Activated T-cell treated with anti-CD3 and anti-CD28 coated beads for 48 hours (primary cell): ENCODE measurements around the gene RASSF1.

Experiments
- DNase-seq: peaks from one replicate; pipeline ENCODE4 v3.0.0-alpha.2; 2020; ENCODE audit warnings: low read depth

Gene RASSF1, protein sequence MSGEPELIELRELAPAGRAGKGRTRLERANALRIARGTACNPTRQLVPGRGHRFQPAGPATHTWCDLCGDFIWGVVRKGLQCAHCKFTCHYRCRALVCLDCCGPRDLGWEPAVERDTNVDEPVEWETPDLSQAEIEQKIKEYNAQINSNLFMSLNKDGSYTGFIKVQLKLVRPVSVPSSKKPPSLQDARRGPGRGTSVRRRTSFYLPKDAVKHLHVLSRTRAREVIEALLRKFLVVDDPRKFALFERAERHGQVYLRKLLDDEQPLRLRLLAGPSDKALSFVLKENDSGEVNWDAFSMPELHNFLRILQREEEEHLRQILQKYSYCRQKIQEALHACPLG

DNA sequence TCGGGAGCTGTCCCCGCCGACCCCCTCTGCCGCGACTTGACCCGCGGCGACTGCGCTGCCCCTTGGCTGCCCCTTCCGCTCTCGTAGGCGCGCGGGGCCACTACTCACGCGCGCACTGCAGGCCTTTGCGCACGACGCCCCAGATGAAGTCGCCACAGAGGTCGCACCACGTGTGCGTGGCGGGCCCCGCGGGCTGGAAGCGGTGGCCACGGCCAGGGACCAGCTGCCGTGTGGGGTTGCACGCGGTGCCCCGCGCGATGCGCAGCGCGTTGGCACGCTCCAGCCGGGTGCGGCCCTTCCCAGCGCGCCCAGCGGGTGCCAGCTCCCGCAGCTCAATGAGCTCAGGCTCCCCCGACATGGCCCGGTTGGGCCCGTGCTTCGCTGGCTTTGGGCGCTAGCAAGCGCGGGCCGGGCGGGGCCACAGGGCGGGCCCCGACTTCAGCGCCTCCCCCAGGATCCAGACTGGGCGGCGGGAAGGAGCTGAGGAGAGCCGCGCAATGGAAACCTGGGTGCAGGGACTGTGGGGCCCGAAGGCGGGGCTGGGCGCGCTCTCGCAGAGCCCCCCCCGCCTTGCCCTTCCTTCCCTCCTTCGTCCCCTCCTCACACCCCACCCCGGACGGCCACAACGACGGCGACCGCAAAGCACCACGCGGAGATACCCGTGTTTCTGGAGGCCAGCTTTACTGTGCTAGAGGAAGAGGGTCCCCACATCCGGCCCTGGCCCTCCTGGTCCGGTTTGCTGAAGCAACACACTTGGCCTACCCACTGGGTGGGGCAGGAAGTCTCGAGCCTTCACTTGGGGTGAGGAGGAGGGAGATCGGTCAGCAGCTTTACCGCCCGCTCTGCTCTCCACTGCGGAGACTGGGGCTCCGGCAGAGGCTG lies at the start of gene RASSF1:
TSS of gene RASSF1 (minus strand) at position 389 of the 882 bp plus-strand sequence. CDS start at position 358, 31 bp downstream.
- peak; percentile 77 for DNase-seq

DNA sequence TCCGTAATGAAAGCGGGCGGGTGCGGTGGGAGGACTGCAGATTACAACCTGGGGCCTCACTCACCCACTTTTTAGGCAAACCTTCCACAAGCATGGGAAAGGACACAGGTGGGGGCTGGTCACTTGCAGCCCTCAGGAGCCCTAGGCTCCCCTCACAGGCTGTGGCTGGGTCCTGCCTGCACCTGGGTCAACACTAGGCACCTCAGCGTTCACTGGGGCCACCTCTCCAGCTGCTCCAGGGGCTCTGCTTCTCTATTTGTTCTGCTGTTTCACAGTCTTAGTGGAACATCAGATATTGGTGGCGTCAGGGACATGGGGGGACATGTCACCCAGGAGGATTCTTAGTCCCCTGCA lies 48.8 kb upstream of the RASSF1 start:
- no peak for DNase-seq

DNA sequence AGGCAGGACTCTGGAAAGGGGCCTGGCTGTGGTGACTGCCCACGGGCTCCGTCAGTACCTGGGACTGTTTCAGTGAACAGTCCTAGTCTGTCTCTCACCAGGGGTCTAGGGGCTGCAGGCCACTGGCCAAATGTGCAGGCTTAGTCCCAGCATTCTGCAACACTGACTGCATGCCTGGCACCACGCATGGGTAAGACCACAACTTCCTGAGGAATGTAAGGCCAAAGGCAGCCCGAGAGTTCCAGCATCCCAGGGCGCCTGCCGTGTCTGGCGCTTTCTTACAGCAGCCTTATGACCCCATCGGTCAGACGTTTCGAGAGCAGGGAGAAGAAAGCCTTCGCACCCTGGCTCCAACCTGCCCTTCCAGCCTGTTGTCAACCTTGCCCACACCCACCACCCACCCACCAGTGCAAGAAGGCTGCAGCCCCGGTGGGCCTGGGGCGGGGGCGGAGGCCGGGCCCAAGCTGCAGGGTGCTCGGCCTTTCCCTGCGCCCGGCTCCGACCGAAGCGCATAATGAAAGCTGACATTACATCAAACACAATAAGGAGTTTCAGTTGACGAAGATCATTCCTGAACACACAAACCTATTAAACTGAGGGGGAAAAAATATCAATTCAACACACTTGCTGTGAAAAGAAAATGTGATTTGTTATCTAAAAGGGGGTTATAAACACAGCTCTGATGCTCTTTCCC lies 48.2 kb upstream of the RASSF1 start:
- DNase-seq = no peak

DNA sequence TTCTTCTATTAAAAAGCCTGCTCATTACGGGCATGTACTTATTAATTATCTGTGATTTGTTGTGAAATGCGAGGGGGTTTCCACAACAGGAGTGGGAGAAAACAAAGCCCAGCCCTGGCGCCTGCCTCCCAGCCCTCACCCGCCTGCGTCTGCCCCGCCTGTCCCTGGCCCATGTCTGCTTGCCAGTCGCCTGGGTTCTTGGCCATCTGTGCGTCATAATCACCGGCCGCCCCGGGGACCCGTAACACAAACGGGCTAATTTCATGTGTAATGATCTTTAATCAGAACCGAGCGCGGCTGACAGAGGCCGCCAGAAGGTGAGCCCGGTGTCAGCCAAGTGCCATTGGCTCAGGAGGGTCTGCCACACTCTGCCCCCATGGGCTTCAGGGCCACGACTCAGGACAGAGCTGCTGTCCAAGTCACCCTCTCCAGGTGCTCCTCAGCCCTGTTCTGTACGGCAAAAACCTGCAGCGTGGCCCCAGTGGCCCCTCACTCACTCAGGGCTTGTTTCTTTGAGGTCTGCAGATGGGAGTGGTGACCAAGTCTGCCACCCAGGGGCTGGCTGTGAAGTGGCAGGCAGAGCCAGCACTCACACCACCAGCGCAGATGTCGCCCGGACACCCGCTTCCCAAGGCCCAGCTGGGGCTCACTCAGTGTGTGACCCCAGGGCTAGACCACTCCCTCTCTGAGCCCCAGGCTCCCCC lies 47.5 kb upstream of the RASSF1 start:
- DNase-seq = no peak

DNA sequence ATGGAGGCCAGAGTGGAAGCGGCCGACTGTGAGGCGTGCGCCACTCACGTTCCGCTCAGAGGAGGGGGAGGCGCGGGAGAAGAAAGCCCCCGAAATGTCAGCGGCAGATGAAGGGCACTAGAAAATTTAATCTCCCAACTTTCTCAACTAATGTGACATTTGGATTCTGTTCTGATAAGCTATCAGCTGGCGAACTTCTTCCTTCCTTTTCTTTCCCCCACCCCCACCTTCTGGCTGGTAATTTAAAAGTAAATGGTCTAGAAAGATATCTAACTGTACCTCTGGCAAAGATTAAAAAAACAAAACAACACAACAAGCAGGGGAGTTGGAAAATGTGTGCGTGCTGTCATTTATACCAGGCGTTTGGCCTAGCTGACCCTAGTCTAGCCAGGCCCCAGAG lies 45.1 kb upstream of the RASSF1 start:
- DNase-seq = no peak

DNA sequence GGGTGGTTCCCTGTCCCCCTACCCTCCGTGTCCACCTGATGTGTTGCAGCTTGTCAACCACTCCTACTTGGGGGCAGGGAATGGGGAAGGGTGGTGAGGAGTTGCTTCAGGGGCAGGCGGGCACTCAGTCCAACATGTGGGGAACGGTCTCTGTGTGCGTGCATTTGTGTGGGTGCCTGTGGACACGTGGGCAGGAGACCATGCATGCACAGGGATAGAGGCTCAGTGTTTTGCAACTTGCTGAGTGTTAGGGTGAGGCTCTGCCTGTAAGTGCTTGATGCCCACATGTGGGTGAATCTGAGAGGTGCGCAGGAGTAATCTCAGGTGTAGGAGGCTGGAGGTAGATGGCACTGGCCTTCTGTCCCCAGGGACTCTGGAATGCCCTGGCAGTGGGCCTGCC lies 43.1 kb upstream of the RASSF1 start:
- no peak for DNase-seq

DNA sequence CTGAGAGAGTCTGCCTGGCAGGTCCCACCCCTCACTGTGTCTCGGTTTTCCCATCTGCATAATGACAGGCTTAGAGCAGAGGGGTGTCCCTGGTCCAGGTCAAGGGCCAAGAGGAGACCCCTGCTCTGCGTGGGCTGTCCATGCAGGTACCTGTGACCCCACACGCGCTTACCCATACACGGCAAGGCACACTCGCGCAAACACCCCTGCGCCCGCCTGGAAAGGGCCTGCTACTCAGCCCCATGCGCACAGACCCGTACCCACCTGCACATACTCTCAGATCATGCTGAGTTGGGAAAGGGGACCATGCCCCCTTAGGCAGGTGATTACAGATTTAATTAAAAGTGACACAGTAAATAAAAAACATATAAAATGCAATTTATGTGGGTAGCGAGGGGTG lies 42.1 kb upstream of the RASSF1 start:
- DNase-seq = no peak

DNA sequence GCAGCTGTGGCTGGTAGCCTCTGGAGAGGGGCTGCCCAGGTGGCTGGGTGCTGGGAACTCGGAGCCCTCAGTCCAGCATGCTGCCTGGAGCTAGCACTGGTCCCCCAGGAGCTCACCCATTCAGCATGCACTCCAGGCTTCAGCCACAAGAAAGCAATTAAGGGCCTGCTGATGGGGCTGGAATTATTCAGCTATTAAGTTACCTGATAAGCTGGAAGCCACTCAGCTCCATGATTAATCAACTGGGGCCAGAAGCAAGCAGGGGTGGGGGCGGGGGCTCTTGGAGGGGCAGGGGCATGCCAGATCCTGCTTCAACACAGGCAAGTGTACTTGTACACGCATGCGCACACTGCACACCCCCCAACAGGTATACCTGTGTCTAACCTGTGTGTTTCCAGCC lies 40.7 kb upstream of the RASSF1 start:
- no peak for DNase-seq

DNA sequence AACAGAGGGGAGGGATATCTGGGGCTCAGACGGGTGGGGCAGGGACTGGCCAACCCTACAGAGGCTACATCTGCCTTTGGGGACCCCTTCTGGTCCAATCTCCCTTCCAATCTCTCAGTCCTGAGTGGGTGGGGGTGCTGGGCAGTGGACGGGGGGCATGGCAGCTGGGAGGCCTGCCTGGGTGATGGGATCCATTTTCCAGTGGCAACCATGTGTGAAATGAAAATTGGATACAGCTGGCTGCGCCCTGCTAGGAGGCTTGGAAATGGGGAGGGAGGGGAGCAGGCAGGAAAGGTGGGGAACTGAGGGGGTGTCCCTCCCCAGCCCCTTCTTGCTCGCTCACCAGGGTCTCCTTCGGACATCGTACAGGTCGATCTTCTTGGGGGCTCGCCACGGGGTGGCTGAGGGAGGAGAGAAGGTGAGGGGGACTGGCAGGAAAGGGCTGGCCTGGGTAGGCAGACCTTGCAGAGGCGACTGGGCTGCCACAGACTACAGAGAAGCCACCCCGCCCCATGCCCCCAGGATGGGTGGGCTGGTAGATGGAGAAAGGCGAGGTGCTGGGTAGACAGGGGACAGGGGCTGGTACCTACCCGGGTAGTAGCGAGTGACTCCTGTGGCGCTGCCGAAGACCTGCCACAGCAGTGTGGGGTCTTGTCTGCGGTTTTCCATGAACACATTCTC lies 39.9 kb upstream of the RASSF1 start:
- no peak for DNase-seq

DNA sequence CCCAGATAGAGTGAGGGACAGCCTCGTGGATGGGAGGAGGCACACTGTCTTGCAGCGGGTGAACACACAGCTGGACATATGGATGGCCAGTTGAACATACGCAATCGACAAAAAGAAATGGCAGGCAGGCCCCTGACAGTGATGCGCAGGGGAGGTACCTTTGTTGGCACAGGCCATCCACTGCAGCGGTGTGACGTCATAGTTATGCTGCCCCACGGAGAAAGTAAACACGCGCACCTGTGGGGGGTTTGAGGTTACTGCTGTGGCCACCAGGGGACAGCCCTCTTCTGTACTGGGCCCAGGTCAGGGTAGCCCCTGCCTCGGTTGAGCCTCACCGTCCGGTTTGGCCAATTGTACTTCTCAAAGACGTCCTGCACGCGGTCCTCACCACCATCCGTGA lies 38.1 kb upstream of the RASSF1 start:
- DNase-seq = no peak

DNA sequence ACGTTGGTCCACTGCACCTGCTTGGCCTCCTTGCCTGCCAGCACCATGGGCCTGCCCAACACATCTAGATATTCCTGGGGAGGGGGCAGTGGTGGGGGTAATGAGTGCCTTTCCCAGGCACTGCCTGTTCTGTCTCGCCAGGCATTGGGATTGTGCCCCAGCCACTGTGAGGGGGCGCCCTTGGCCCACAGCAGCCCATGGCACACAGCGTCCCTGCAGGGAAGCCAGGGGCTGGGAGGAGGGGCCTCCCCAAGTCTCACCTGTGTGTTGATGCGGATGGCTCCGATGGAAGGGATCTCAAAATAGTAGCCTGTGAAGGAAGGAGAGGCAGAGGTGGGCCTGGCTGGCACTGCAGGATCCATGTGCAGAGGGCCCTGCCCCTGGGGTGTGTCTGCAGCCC lies 37.4 kb upstream of the RASSF1 start:
- no peak for DNase-seq

DNA sequence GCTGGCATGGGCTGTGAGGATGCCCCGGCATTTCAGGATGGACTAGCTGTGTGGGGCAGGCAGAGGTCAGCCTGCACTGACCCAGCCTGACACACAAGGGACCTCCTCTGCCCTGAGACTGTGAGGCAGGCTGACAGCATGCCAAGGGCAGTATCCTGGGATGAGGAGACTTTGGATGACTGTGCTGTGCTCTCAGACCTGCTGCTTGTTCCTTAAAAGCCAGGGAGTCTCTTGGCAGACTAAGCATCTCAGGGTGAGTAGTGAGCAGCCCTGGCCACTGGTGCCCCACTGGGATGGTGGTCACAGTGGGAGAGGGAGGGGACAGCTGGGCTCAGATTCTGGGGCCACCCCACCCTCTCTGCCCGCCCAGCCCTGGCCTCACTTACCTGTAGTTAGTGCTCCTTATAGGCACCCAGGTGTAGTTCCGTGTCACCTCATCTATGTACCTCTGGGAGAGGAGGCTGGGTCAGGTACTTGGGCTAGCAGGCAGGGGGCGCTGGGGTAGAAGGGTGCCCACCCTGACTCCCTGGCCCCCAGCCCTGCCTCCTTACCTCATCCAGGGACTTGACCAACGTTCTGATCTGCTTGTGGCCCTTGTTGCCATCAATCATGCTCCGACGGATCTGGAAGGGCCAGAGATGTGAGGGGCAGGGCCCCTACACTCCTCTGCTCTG lies 34.8 kb upstream of the RASSF1 start:
- DNase-seq = no peak

DNA sequence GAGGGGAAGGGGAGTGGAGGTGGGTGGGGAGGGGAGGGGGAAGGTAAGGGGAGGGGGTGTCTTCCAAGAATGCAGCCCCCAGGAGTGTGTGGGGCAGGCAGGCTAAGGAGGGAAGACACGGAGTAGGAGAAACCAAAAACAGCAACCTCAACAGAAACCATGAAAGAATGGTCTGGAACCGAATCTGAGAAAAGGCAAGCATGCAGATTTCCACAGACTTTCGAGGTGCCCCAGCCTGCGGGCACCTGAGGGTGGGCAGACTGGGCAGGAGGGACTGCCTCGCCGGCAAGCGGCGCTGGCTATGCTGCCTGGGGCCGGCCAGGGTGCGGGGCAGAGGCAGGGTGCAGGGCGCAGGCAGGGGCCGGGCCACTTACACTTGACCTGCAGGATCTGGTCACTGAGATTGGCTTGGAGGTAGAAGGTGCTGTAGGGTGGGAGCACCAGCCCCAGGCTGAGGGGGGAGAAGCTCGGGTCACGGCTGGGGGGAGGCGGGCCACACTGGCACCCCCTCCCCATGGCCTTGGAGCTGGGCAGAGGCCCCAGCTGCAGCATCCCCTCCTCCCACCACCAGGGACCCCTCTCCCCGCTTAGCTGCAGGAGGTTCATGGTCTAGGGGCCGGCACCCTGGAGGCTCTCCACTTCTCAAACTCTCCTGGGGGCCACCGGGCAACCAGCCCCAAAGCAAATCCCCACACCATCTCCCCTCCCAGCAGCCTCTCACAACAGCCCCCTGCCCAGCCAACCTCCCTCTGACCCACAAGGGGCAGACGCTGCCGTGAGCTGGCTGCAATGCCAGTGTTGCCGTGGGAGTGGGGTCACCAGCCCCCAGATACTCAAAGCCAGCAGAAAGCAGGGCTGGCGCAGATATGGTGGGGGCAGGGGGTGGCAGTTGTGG lies 34.0 kb upstream of the RASSF1 start:
- no peak for DNase-seq

DNA sequence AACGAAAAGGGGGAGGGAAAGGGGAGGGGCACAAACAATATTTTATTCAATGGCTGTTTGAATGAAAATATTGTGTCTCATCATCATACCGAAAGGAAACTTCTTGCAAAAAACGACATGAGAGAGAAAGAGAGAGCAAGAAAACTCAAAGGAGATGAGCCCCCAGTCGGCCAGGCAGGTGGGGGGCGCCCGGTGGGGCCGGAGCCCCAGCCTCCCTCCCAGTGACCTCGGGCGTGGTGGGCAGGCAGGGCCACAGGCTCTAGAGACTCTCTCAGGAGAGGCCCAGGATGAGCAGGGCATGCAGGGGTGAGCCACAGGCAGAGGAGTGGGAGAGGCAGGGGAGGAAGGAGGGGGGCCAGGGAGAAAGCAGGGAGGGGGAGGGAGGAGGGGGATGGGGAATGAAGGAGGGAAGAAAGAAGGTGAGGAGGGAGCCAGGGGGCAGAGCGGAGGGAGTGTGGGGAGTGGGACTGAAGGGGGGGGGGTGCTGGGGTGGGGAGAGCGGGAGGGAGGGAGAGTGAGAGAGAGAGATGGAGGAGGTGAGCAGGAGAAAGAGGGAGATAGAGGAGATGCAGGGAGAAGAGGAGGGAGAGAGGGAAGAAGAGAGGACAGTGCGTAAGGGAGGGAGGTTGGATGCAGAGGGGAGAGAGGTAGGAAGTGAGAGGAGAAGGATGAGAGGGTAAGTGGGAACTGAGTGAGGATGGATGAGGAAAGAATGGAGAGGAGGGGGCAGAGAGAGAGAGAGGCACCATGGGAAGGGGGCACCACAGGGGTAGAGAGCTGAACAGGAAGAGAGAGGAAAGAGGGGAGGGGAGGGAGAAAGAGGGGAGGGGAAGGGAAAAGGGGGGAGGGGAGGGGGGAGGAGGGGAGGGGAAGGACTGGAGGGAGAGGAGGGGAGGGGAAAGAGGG lies 32.8 kb upstream of the RASSF1 start:
- no peak for DNase-seq

DNA sequence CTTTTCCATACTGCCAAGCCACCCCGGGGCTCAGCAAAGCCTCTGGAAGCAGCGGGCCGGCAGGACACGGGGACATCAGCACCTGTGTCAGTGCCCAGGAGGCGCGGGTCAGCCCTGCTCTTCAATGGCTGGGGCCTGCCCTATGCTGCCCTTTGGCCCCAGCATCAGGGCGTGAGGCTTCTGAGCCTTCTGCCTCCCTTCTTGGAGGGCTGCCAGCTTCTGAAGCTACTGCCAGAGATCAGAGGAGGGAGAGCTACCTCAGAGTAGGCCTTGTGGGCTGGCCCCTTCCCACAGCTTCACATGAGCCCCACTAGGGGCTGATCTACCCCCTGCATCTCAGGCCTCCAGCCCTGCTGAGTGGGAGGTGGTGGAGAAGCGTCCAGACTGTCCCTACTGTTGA lies 31.7 kb upstream of the RASSF1 start:
- DNase-seq = no peak

DNA sequence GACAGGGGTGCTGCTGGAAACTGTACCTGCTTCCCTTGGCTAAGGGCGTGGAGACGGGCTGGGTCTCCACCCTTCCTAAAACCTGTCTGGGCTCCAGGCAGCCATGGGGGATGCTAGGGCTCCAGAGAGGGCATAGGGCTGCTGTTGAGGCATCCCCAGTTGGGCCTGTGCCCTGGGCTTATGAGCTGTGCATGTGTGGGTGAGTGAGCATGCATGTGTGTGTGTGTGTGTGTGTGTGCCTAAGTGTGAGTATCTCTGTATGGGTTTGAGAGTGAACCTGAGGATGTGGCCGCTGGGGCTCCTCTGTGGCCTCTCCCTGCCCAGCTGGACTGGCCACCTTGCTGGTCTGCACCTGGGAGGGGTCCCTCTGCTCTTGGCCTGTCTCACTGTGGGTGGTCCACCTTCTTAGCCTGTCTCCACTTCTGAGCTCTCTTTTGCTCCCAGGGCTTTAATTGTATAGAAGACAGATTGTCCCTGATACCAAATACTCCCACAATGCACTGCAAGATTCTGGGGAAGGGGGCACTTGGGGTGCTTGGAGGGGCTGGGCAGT lies 30.6 kb upstream of the RASSF1 start:
- no peak for DNase-seq

DNA sequence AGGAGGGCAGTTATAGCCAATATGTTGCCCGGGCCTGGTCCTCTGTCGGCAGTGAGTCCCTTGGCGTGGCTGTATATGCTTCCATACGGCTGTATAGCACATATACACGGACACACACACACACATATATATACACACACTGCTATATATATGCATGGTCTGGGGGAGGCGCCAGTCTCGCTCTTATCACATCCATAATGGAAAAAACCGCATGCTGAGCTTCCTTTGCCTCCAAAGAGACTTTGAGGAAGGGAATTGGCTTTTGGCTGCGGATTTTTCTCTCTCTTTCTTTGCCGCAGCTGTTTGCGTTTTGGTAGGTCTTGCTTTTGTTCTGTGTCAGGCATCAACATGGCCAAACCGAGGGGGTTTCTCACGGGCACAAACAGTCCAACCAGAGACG lies 30.0 kb upstream of the RASSF1 start:
- no peak for DNase-seq

DNA sequence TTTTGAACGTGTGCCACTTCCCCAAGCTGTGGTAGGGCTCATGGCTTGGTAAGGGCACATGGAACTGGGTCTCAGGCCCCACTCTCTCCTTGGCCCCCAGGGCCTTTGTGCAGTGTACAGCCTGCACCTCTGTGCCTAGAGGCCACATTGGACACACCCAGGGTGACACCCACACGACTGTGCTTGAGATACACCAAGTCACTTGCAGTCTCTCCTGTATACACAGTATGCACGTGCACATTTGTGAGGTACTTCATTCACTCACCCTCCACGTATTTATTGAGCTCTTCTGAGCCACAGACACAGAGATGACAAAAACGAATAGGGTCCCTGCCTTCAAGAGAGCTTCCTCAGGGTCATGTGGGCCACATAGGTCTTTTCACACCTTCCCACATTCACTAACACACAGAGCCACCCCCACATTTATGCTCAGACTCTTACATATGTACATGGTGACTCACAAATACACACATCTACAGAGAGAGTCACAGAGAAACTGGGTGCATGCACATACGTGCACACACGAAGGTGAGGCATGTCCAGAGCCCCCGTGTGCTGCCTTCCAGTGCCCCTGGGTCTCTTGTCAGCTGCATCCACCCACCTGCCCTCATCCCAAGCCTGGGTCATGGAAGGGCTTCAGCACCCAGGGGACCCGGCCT lies 28.5 kb upstream of the RASSF1 start:
- no peak for DNase-seq
